Measurements from ENCODE around the gene RHPN2. TPM values are rescaled to one million over a fixed set of nuclear protein-coding genes. Genes with fewer than 3 reads are reported as not detected.

The RHPN2 gene
- total and polyA plus RNA-seq, 2 experiments from 2014 or later: 11.7 to 21.7 TPM

- DNase-seq (ENCODE audit: low read depth in 1 of 2, low spot score in 1 of 2): no peak
- H3K27ac ChIP-seq: no peak overlapping the region
- no peak for TF ChIP-seq CTCF (IDR thresholded peaks at IDR 0.05; ENCODE audit: low read depth, low read length)
- H3K9me3 ChIP-seq (ENCODE audit: low read depth): no peaks in the 10 kb centered on the region
- no peaks in the 10 kb centered on the region for H3K27me3 ChIP-seq
- no peaks in the 10 kb centered on the region for H3K4me1 ChIP-seq (ENCODE audit: low read depth)
- H3K4me3 ChIP-seq: no peak overlapping the region
- H3K36me3 ChIP-seq: peaks cover 44% of the 10 kb centered on the region
These were observed 28.9 kb upstream of the RHPN2 start for GRCh38 chr19:33093420-33094210.

GRCh38 chr19:33090179-33090578 lies 25.5 kb upstream of the RHPN2 start:
- Histone ChIP-seq H3K4me3 (no peak overlapping the region), H3K4me1 (ENCODE audit: low read depth) (no peaks in the 10 kb centered on the region), H3K27ac (no peak overlapping the region), H3K9me3 (ENCODE audit: low read depth) (no peaks in the 10 kb centered on the region), H3K36me3 (peaks cover 22% of the 10 kb centered on the region), H3K27me3 (no peaks in the 10 kb centered on the region)
- TF ChIP-seq CTCF (IDR thresholded peaks at IDR 0.05; ENCODE audit: low read depth, low read length): no peak
- no peak for DNase-seq (ENCODE audit: low read depth in 1 of 2, low spot score in 1 of 2)

GRCh38 chr19:33089010-33089409 lies 24.3 kb upstream of the RHPN2 start:
- Histone ChIP-seq H3K4me1 (ENCODE audit: low read depth) (no peaks in the 10 kb centered on the region), H3K36me3 (peaks cover 14% of the 10 kb centered on the region), H3K27me3 (no peaks in the 10 kb centered on the region), H3K4me3 (no peak overlapping the region), H3K9me3 (ENCODE audit: low read depth) (no peaks in the 10 kb centered on the region), H3K27ac (no peak overlapping the region)
- no peak for TF ChIP-seq CTCF (IDR thresholded peaks at IDR 0.05; ENCODE audit: low read depth, low read length)
- DNase-seq (ENCODE audit: low read depth in 1 of 2, low spot score in 1 of 2): no peak

- no peak for DNase-seq (ENCODE audit: low read depth in 1 of 2, low spot score in 1 of 2)
- Histone ChIP-seq H3K4me3 (no peak overlapping the region), H3K27ac (no peak overlapping the region), H3K4me1 (ENCODE audit: low read depth) (no peaks in the 10 kb centered on the region), H3K9me3 (ENCODE audit: low read depth) (no peaks in the 10 kb centered on the region), H3K27me3 (no peaks in the 10 kb centered on the region), H3K36me3 (peaks cover 8% of the 10 kb centered on the region)
- no peak for TF ChIP-seq CTCF (IDR thresholded peaks at IDR 0.05; ENCODE audit: low read depth, low read length)
These were observed 22.3 kb upstream of the RHPN2 start for GRCh38 chr19:33086955-33087354.

- no peaks in the 10 kb centered on the region for H3K9me3 ChIP-seq (ENCODE audit: low read depth)
- TF ChIP-seq CTCF (IDR thresholded peaks at IDR 0.05; ENCODE audit: low read depth, low read length): no peak
- peaks cover under 1% of the 10 kb centered on the region for H3K4me1 ChIP-seq (ENCODE audit: low read depth)
- H3K4me3 ChIP-seq: no peak overlapping the region
- no peaks in the 10 kb centered on the region for H3K27me3 ChIP-seq
- no peak overlapping the region for H3K27ac ChIP-seq
- peaks cover 6% of the 10 kb centered on the region for H3K36me3 ChIP-seq
- DNase-seq (ENCODE audit: low read depth in 1 of 2, low spot score in 1 of 2): no peak
These were observed 21.0 kb upstream of the RHPN2 start for GRCh38 chr19:33085570-33086128.
